OCI-LY3 (cell line): Measurements from ENCODE around the gene GRIP1.
A peak's percentile ranks its signal among the peaks of the same experiment; 100 is the strongest.
"Not testable (repeated sequence)": the region's sequence is repeated elsewhere in the genome, so short reads cannot be mapped to it uniquely, and the experiment has no call there.

Experiments used
- H2AFZ ChIP-seq: fragments of 200-600, 300-600 bp; shearing (Covaris generic); 2 replicates; pipeline ENCODE4 v1.6.0; 2014; ENCODE audit warnings: antibody characterized with exemption, low read depth, low read length
- H3K27ac ChIP-seq: fragments of 200-600, 300-600 bp; sonication (generic); 2 replicates; pipeline ENCODE4 v1.5.1; 2014; ENCODE audit warnings: mild to moderate bottlenecking, low read length, moderate library complexity, mixed read lengths
- H3K27me3 ChIP-seq: fragments of 200-600, 300-600 bp; sonication (generic); 2 replicates; pipeline ENCODE4 v1.6.1; 2014; ENCODE audit warnings: low read depth, low read length, mixed read lengths
- H3K36me3 ChIP-seq: fragments of 200-600, 300-600 bp; sonication (generic); replicated peaks from 2 replicates; pipeline ENCODE3; 2014; ENCODE audit warnings: low read depth, low read length, mixed read lengths
- H3K4me1 ChIP-seq: fragments of 300-600, 200-600 bp; sonication (generic); 2 replicates; pipeline ENCODE4 v1.6.1; 2014; ENCODE audit warnings: low read length, mixed read lengths
- H3K4me2 ChIP-seq: fragments of 200-600, 300-600 bp; sonication (generic); 2 replicates; pipeline ENCODE4 v1.6.1; 2014; ENCODE audit warnings: low read length, mixed read lengths
- H3K4me3 ChIP-seq: fragments of 300-600, 200-600 bp; sonication (generic); 2 replicates; pipeline ENCODE4 v1.5.1; 2014; ENCODE audit warnings: antibody characterized with exemption, mild to moderate bottlenecking, low read length, moderate library complexity
- H3K79me2 ChIP-seq: fragments of 300-600, 200-600 bp; shearing (Covaris generic); 2 replicates; pipeline ENCODE4 v1.6.1; 2014; ENCODE audit warnings: mild to moderate bottlenecking, low read length, mixed read lengths
- H3K9ac ChIP-seq: fragments of 300-600, 200-600 bp; shearing (Covaris generic); 2 replicates; pipeline ENCODE4 v1.6.0; 2014; ENCODE audit warnings: mild to moderate bottlenecking, low read length, moderate library complexity
- H3K9me3 ChIP-seq: fragments of 200-600, 300-600 bp; shearing (Covaris generic); 2 replicates; pipeline ENCODE4 v1.6.1; 2014; ENCODE audit warnings: low read length, mixed read lengths; ENCODE audit not compliant: insufficient read depth
- H4K20me1 ChIP-seq: fragments of 200-600, 300-600 bp; sonication (generic); 2 replicates; pipeline ENCODE4 v1.6.1; 2016; ENCODE audit warnings: low read length, mixed read lengths; ENCODE audit not compliant: insufficient read depth
- EZH2phosphoT487 ChIP-seq: fragments of 200-600 bp; shearing (Covaris generic); IDR thresholded peaks from 2 replicates; pipeline ENCODE4 v1.6.1; 2018; ENCODE audit warnings: antibody characterized with exemption, mixed run types, low read depth
- TF ChIP-seq, protein P1 (sequence below): fragments of 200-600, 300-600 bp; sonication (generic); IDR thresholded peaks from 2 replicates; pipeline ENCODE4 v1.5.1; 2014; ENCODE audit warnings: antibody characterized with exemption, low read length, low read depth

The GRIP1 gene

DNA sequence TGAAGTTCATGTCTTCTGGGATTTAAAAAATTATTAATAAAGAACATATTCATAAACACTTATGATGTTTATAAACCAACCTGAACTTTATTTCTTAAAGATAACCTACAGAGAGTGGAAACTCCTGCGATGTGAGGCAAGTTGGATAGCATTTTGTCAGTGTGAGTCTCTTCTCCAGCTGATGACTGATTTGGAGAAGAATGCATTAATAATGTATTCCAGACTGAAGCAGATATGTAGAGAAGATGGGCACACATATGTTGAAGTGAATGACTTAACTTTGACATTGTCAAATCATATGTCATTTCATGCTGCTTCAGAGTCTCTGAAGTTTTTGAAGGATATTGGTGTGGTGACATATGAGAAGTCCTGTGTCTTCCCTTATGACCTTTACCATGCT is 369.3 kb downstream of the GRIP1 start:
- Histone ChIP-seq H4K20me1 (no peaks in the 10 kb centered on the region), H3K4me1 (no peaks in the 10 kb centered on the region)

DNA sequence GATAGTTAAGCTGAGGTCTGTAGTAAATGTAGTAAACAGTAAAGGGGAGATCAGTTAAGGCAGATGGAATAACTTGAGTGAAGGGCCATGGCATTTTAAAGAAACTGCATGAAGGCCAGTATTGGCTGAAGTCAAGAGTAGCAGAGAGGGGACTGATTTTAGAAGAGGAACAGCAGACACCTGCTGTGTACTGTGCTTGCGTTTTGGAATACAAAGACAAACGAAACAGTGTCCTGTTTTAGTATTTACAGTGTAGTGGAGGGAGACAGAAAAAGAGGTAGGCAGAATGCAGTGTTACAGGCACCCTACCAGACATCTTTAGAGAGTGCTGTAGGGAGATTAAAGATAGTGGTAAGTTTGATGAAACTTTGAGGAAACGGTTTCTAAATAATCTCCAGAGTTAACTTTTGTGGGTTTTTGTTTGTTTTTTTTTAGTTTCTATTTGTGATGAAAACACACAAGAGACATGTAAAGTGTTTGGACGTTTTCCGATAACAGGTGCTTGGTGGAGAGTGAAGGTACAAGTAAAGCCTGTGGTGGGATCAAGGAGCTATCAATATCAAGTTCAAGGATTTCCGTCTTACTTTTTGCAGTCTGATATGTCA is 374.5 kb downstream of the GRIP1 start:
- no peak overlapping the region for H3K4me3 ChIP-seq
- peaks cover 12% of the 10 kb centered on the region for H3K27me3 ChIP-seq
- H3K9me3 ChIP-seq: no peaks in the 10 kb centered on the region
- H3K9ac ChIP-seq: no peak overlapping the region
- no peaks in the 10 kb centered on the region for H4K20me1 ChIP-seq
- TF ChIP-seq EZH2phosphoT487: no peak
- TF ChIP-seq, protein P1, sequence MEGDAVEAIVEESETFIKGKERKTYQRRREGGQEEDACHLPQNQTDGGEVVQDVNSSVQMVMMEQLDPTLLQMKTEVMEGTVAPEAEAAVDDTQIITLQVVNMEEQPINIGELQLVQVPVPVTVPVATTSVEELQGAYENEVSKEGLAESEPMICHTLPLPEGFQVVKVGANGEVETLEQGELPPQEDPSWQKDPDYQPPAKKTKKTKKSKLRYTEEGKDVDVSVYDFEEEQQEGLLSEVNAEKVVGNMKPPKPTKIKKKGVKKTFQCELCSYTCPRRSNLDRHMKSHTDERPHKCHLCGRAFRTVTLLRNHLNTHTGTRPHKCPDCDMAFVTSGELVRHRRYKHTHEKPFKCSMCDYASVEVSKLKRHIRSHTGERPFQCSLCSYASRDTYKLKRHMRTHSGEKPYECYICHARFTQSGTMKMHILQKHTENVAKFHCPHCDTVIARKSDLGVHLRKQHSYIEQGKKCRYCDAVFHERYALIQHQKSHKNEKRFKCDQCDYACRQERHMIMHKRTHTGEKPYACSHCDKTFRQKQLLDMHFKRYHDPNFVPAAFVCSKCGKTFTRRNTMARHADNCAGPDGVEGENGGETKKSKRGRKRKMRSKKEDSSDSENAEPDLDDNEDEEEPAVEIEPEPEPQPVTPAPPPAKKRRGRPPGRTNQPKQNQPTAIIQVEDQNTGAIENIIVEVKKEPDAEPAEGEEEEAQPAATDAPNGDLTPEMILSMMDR: no peak
- H3K27ac ChIP-seq: no peak overlapping the region
- H3K4me2 ChIP-seq: no peak overlapping the region
- peaks cover 7% of the 10 kb centered on the region; the same call in 1 of the 2 replicates for H3K4me1 ChIP-seq
- no peak overlapping the region for H2AFZ ChIP-seq
- no peaks in the 10 kb centered on the region for H3K36me3 ChIP-seq
- no peaks in the 10 kb centered on the region for H3K79me2 ChIP-seq

More for the DNA sequence above, 369.3 kb downstream of the GRIP1 start:
- H3K9ac ChIP-seq: no peak overlapping the region
- H2AFZ ChIP-seq: no peak overlapping the region
- no peaks in the 10 kb centered on the region for H3K9me3 ChIP-seq
- no peak overlapping the region for H3K4me2 ChIP-seq
- no peak overlapping the region for H3K4me3 ChIP-seq
- TF ChIP-seq EZH2phosphoT487: no peak
- TF ChIP-seq, protein P1: no peak
- H3K27ac ChIP-seq: no peak overlapping the region
- H3K79me2 ChIP-seq: no peaks in the 10 kb centered on the region
- peaks cover 11% of the 10 kb centered on the region for H3K36me3 ChIP-seq
- H3K27me3 ChIP-seq: no peaks in the 10 kb centered on the region

DNA sequence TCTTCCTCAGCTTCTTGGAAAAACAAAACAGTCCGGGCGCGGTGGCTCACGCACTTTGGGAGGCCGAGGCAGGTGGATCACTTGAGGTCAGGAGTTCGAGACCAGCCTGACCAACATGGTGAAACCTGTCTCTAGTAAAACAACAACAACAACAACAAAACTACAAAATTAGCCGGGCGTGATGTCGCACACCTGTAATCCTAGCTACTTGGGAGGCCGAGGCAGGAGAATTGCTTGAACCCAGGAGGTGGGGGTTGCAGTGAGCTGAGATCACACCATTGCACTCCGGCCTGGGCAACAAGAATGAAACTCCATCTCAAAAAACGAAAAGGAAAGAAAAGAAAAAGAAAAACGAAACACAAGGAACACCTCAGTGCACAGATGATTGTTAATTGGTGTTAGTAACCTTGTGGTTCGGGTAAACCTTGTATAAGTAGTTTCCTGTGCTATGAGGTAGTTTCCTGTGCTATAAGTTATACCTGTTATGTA is 375.5 kb downstream of the GRIP1 start:
- not testable (repeated sequence) for H3K36me3 ChIP-seq, H3K79me2 ChIP-seq, H3K27ac ChIP-seq, H3K4me1 ChIP-seq, H3K9ac ChIP-seq, H2AFZ ChIP-seq, H4K20me1 ChIP-seq, H3K9me3 ChIP-seq
- Histone ChIP-seq H3K4me3 (peak overlapping the region; percentile 89), H3K4me2 (peak overlapping the region; percentile 49), H3K27me3 (peaks cover 16% of the 10 kb centered on the region)

DNA sequence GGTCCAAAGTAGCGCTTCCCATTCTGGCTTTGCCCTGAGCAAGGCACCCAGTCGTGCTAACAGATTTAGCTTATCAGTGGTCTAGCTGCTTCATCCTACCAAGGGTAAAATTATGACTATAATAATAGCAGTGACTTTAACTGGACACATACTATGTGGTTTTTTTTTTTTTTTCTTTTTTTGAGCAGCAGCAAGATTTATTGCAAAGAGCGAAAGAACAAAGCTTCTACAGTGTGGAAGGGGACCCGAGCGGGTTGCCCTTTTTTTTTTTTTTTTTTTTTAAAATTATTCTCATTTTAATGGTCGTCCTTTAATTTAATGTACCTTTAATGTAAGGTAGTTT is 376.1 kb downstream of the GRIP1 start:
- H3K9me3 ChIP-seq: no peaks in the 10 kb centered on the region
- H3K36me3 ChIP-seq: no peaks in the 10 kb centered on the region
- no peak for TF ChIP-seq EZH2phosphoT487
- TF ChIP-seq, protein P1: no peak
- peak overlapping the region; percentile 49 for H3K4me2 ChIP-seq
- no peaks in the 10 kb centered on the region for H4K20me1 ChIP-seq
- H3K4me1 ChIP-seq: peaks cover 7% of the 10 kb centered on the region; the same call in 1 of the 2 replicates
- H3K9ac ChIP-seq: peak overlapping the region; percentile 72
- H3K4me3 ChIP-seq: peak overlapping the region; percentile 89
- H3K27ac ChIP-seq: peak overlapping the region; percentile 22; the same call in 1 of the 2 replicates
- peaks cover 16% of the 10 kb centered on the region for H3K27me3 ChIP-seq
- peak overlapping the region; percentile 66 for H2AFZ ChIP-seq
- H3K79me2 ChIP-seq: no peaks in the 10 kb centered on the region
